Karpas-422 (cell line): ENCODE data around the gene RNF220. TPM values are rescaled to one million over a fixed set of nuclear protein-coding genes. Genes with fewer than 3 reads are reported as not detected.
"Not testable (repeated sequence)": the region's sequence is repeated elsewhere in the genome, so short reads cannot be mapped to it uniquely, and the experiment has no call there.

Experiments
- DNase-seq: peaks from one replicate; pipeline ENCODE4 v3.0.0-alpha.2; 2015
- H2AFZ ChIP-seq: fragments of 200-600 bp; sonication (generic); 2 replicates; pipeline ENCODE4 v1.6.1; 2014; ENCODE audit warnings: antibody characterized with exemption, low read length, mixed read lengths
- H3K27ac ChIP-seq: fragments of 200-600 bp; sonication (generic); 2 replicates; pipeline ENCODE4 v1.5.1; 2014; ENCODE audit warnings: mild to moderate bottlenecking, low read length, moderate library complexity
- H3K27me3 ChIP-seq: fragments of 200-600 bp; sonication (generic); 2 replicates; pipeline ENCODE4 v1.6.1; 2014; ENCODE audit warnings: low read length, mixed read lengths
- H3K36me3 ChIP-seq: fragments of 200-600 bp; sonication (generic); 2 replicates; pipeline ENCODE4 v1.6.1; 2014; ENCODE audit warnings: low read length, mixed read lengths; ENCODE audit not compliant: insufficient read depth
- H3K4me1 ChIP-seq: fragments of 200-600 bp; sonication (generic); 2 replicates; pipeline ENCODE4 v1.6.1; 2014; ENCODE audit warnings: mild to moderate bottlenecking, low read length, mixed read lengths
- H3K4me2 ChIP-seq: fragments of 200-600 bp; sonication (generic); 2 replicates; pipeline ENCODE4 v1.6.1; 2014; ENCODE audit warnings: low read length, low read depth, mild to moderate bottlenecking; ENCODE audit not compliant: poor library complexity, severe bottlenecking
- H3K4me3 ChIP-seq: fragments of 200-600 bp; sonication (generic); 2 replicates; pipeline ENCODE4 v1.5.1; 2014; ENCODE audit warnings: mild to moderate bottlenecking, antibody characterized with exemption, low read length, mixed read lengths
- H3K79me2 ChIP-seq: fragments of 200-600 bp; sonication (generic); 2 replicates; pipeline ENCODE4 v1.6.1; 2014; ENCODE audit warnings: mild to moderate bottlenecking, low read length, mixed read lengths
- H3K9ac ChIP-seq: fragments of 200-600 bp; sonication (generic); 2 replicates; pipeline ENCODE4 v1.6.0; 2014; ENCODE audit warnings: low read length
- H3K9me2 ChIP-seq: fragments of 200-600 bp; sonication (generic), shearing (Covaris generic); replicated peaks from 2 replicates; pipeline ENCODE4 v1.6.0; 2014; ENCODE audit warnings: mild to moderate bottlenecking, low read length, moderate library complexity; ENCODE audit not compliant: insufficient read depth
- H3K9me3 ChIP-seq: fragments of 300-700, 200-600 bp; sonication (generic); 2 replicates; pipeline ENCODE4 v1.6.1; 2014; ENCODE audit warnings: low read length, mixed read lengths
- H4K20me1 ChIP-seq: fragments of 200-600 bp; sonication (generic); 2 replicates; pipeline ENCODE4 v1.6.1; 2014; ENCODE audit warnings: mild to moderate bottlenecking, antibody characterized with exemption, low read length, low read depth; ENCODE audit not compliant: insufficient read depth
- total RNA-seq: library from RNA; depleted of rRNA; stranded (reverse); fragments of >200 nt; shearing (Covaris generic); gene quantifications from 2 replicates; pipeline ENCODE4 v1.2.3, GENCODE V29; 2014; ENCODE audit warnings: low replicate concordance

Gene RNF220
- total RNA-seq, 1 experiment from 2014 or later = 73.6 TPM

- Histone ChIP-seq H3K79me2 (peaks cover 3% of the 10 kb centered on the region; the same call in 1 of the 2 replicates), H3K4me2 (no peak overlapping the region), H3K9me2 (no peaks in the 10 kb centered on the region), H3K27ac (no peak overlapping the region), H3K36me3 (no peaks in the 10 kb centered on the region), H4K20me1 (no peaks in the 10 kb centered on the region), H3K4me3 (no peak overlapping the region), H3K27me3 (no peaks in the 10 kb centered on the region), H3K9me3 (no peaks in the 10 kb centered on the region), H3K4me1 (peaks cover 12% of the 10 kb centered on the region), H2AFZ (no peak overlapping the region), H3K9ac (no peak overlapping the region)
- no peak for DNase-seq
Observed at GRCh38 chr1:44661781-44662682, 257.0 kb downstream of the RNF220 start.

DNA sequence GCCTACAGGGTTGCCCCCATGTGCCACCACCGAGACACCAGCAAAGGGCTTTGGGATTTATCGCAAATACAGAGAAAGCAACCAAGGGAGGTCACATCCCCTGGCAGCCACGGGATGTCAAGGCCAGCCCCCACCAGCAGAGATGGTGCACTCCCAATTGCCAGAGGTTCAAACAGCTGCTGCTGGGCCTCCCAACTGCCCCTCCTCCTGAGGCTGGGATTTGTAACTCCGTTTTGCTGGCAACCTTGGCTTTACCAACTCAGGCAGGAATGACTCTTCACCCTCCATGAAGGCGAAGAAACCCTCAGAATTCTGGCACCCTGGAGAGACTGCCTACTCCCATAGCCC is 257.6 kb downstream of the RNF220 start:
- H3K9ac ChIP-seq = no peak overlapping the region
- no peak overlapping the region for H3K4me2 ChIP-seq
- no peaks in the 10 kb centered on the region for H3K9me2 ChIP-seq
- H3K36me3 ChIP-seq = no peaks in the 10 kb centered on the region
- H3K79me2 ChIP-seq = peaks cover 3% of the 10 kb centered on the region; the same call in 1 of the 2 replicates
- DNase-seq = no peak
- no peaks in the 10 kb centered on the region for H3K27me3 ChIP-seq
- H3K9me3 ChIP-seq = no peaks in the 10 kb centered on the region
- H4K20me1 ChIP-seq = no peaks in the 10 kb centered on the region
- no peak overlapping the region for H2AFZ ChIP-seq
- H3K27ac ChIP-seq = no peak overlapping the region
- peaks cover 6% of the 10 kb centered on the region; the same call in 1 of the 2 replicates for H3K4me1 ChIP-seq
- no peak overlapping the region for H3K4me3 ChIP-seq

DNA sequence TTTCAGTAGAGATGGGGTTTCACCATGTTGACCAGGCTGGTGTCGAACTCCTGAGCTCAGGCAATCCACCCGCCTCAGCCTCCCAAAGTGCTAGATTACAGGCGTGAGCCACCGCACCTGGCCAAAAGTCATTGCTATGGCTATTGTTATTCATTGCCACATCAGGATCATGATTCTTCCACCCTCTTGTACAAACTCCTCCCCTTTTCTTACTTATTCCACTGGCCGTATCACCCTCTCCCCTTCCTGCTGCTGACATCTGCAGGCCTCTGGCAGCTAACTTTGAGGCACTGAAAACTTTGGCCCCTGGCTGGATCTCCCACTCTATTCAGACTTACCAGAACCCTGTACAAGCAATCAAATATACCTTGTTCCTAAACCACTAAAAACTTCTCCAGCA is 258.4 kb downstream of the RNF220 start:
- Histone ChIP-seq H3K9me2 (no peaks in the 10 kb centered on the region), H3K36me3 (no peaks in the 10 kb centered on the region), H2AFZ (no peak overlapping the region), H3K4me2 (no peak overlapping the region), H4K20me1 (no peaks in the 10 kb centered on the region), H3K9me3 (no peaks in the 10 kb centered on the region), H3K27ac (no peak overlapping the region), H3K4me3 (no peak overlapping the region), H3K79me2 (peaks cover 3% of the 10 kb centered on the region; the same call in 1 of the 2 replicates), H3K27me3 (no peaks in the 10 kb centered on the region), H3K9ac (no peak overlapping the region), H3K4me1 (peaks cover 6% of the 10 kb centered on the region; the same call in 1 of the 2 replicates)
- no peak for DNase-seq

DNA sequence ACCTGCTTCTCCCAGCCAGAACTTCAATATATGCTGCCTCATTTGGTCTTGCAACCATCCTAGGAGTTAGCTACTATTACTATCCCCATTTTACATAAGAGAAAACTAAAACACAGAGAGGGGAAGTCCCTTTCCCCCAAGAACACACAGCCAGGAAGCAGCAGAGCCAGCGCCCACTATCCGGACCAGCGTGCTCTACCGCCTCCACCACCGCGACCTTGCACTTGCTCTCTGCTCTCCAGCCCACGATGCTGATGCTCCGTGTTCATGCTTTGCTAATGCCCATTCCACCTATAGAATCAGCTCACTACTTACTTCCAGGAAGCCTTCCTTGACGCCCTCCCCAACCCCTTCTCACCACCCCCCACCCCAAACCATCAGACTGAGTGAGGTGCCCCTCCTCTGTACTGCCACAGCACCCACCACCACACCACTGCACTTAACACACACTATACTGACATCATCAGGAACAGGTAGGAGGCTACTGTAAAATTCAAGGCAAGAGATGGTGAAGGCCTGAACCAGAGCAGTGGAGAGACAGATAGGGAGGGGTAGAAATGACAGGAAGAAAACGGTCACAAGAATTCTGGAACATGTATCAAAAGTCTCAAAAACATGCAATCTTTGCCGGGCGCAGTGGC is 259.8 kb downstream of the RNF220 start:
- H3K4me1 ChIP-seq = peaks cover 6% of the 10 kb centered on the region; the same call in 1 of the 2 replicates
- H3K4me3 ChIP-seq = no peak overlapping the region
- DNase-seq = no peak
- no peak overlapping the region for H3K27ac ChIP-seq
- no peaks in the 10 kb centered on the region for H4K20me1 ChIP-seq
- H3K4me2 ChIP-seq = no peak overlapping the region
- H3K27me3 ChIP-seq = no peaks in the 10 kb centered on the region
- no peaks in the 10 kb centered on the region for H3K36me3 ChIP-seq
- no peaks in the 10 kb centered on the region for H3K9me3 ChIP-seq
- H3K79me2 ChIP-seq = peaks cover 3% of the 10 kb centered on the region; the same call in 1 of the 2 replicates
- H3K9ac ChIP-seq = no peak overlapping the region
- H3K9me2 ChIP-seq = no peaks in the 10 kb centered on the region
- H2AFZ ChIP-seq = no peak overlapping the region

- H3K4me3 ChIP-seq, H4K20me1 ChIP-seq, H3K9me2 ChIP-seq: not testable (repeated sequence)
Observed at GRCh38 chr1:44666719-44667118, 261.7 kb downstream of the RNF220 start.

DNA sequence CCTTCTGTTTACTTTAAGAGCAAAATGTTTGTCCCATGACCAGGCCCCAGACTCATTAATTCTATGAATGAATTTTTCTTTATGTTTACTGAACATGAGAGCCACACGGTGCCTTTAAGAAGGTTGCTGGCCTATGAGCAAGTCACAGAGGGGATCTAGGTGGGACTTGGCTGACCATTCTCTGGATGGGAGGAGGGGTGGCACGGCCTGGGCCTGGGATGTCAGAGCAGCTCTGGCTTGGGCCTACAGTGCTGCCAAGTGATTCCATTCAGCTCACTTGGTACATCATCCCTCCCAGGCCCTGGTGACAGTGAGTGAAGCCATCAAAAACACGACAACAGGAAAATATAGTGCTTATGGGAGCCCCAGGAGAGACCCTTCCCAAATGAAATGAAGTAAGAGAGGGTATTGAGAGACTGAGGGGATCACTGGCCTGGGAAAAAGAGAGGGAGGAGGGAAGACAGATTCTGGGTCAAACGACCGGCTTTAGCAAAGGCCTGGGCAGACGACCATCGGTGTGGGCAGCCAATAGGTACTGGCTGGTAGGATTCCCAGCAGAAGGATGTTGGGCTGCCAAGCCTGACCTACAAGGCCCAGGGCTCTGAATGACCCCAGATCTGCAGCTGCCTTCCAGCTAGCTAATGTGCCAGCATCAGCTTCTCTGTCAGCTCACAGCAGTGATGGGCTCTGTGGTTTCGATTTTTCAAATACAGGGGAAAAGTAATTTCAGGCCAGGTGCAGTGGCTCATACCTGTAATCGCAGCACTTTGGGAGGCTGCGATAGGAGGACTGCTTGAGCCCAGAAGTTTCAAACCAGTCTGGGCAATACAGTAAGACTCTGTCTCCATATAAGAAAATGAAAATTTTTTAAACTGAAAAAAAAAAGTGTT is 265.9 kb downstream of the RNF220 start:
- Histone ChIP-seq H3K27me3 (no peaks in the 10 kb centered on the region), H3K9me2 (no peaks in the 10 kb centered on the region), H3K4me3 (no peak overlapping the region), H3K27ac (no peak overlapping the region), H4K20me1 (peaks cover 9% of the 10 kb centered on the region; the same call in 1 of the 2 replicates), H3K4me2 (no peak overlapping the region), H3K9me3 (no peaks in the 10 kb centered on the region), H3K9ac (no peak overlapping the region), H3K4me1 (peaks cover 37% of the 10 kb centered on the region), H3K36me3 (no peaks in the 10 kb centered on the region), H3K79me2 (peaks cover 9% of the 10 kb centered on the region; the same call in 1 of the 2 replicates), H2AFZ (no peak overlapping the region)
- DNase-seq = no peak

More at GRCh38 chr1:44666719-44667118, 261.7 kb downstream of the RNF220 start:
- not testable (repeated sequence) for H3K4me1 ChIP-seq, H3K9me3 ChIP-seq, H3K79me2 ChIP-seq, DNase-seq, H3K27ac ChIP-seq, H3K4me2 ChIP-seq, H2AFZ ChIP-seq, H3K9ac ChIP-seq, H3K36me3 ChIP-seq, H3K27me3 ChIP-seq

- Histone ChIP-seq H3K4me1 (peaks cover 49% of the 10 kb centered on the region), H2AFZ (no peak overlapping the region), H3K36me3 (no peaks in the 10 kb centered on the region), H3K9me3 (no peaks in the 10 kb centered on the region), H3K9me2 (no peaks in the 10 kb centered on the region), H4K20me1 (peaks cover 9% of the 10 kb centered on the region; the same call in 1 of the 2 replicates), H3K4me2 (peak overlapping the region; percentile 91), H3K27me3 (no peaks in the 10 kb centered on the region), H3K4me3 (peak overlapping the region; percentile 82; the same call in 1 of the 2 replicates), H3K79me2 (peaks cover 9% of the 10 kb centered on the region; the same call in 1 of the 2 replicates), H3K9ac (0 out of 2 replicates have a peak overlapping the region, but pooled peaks have one; percentile 6), H3K27ac (no peak overlapping the region)
- peak; percentile 57 for DNase-seq
Observed at GRCh38 chr1:44672254-44672955, 267.4 kb downstream of the RNF220 start.
